OCI-LY1 (cell line): ENCODE data around the gene STK31.

Source experiments
- H2AFZ ChIP-seq: fragments of 200-600 bp; sonication (generic), shearing (Covaris generic); 2 replicates; pipeline ENCODE4 v1.6.0; 2014; ENCODE audit warnings: antibody characterized with exemption, mild to moderate bottlenecking, low read length
- H3F3A ChIP-seq: fragments of 200-600 bp; sonication (generic), shearing (Covaris generic); 2 replicates; pipeline ENCODE4 v1.6.0; 2014; ENCODE audit warnings: mild to moderate bottlenecking, antibody characterized with exemption, low read length, moderate library complexity; ENCODE audit not compliant: insufficient read depth
- H3K27ac ChIP-seq: fragments of 200-600 bp; sonication (generic); 2 replicates; pipeline ENCODE4 v1.5.1; 2014; ENCODE audit warnings: low read length, mixed run types, mild to moderate bottlenecking, low read depth; ENCODE audit not compliant: poor library complexity, severe bottlenecking
- H3K27me3 ChIP-seq: fragments of 200-600 bp; sonication (generic); 2 replicates; pipeline ENCODE4 v1.6.0; 2014; ENCODE audit warnings: antibody characterized with exemption, mild to moderate bottlenecking, low read length, moderate library complexity; ENCODE audit not compliant: insufficient read depth
- H3K36me3 ChIP-seq: fragments of 200-600 bp; sonication (generic); 2 replicates; pipeline ENCODE4 v1.6.1; 2014; ENCODE audit warnings: mild to moderate bottlenecking, antibody characterized with exemption, low read length, moderate library complexity, mixed read lengths; ENCODE audit not compliant: insufficient read depth
- H3K4me1 ChIP-seq: fragments of 200-600 bp; sonication (generic); 2 replicates; pipeline ENCODE4 v1.5.1; 2014; ENCODE audit warnings: mild to moderate bottlenecking, low read length, moderate library complexity; ENCODE audit not compliant: insufficient read depth, severe bottlenecking
- H3K4me2 ChIP-seq: fragments of 200-600 bp; sonication (generic), shearing (Covaris generic); 2 replicates; pipeline ENCODE4 v1.6.1; 2014; ENCODE audit warnings: low read length
- H3K4me3 ChIP-seq: fragments of 200-600 bp; sonication (generic); 2 replicates; pipeline ENCODE4 v1.5.1; 2014; ENCODE audit warnings: low read length, low read depth, mild to moderate bottlenecking, mixed read lengths; ENCODE audit not compliant: poor library complexity, severe bottlenecking
- H3K79me2 ChIP-seq: fragments of 200-600 bp; shearing (Covaris generic); 2 replicates; pipeline ENCODE4 v1.6.1; 2016; ENCODE audit warnings: mixed run types, low read length, mixed read lengths; ENCODE audit not compliant: insufficient read depth
- H3K9ac ChIP-seq: fragments of 200-600 bp; sonication (generic), shearing (Covaris generic); 2 replicates; pipeline ENCODE4 v1.6.1; 2014; ENCODE audit warnings: mild to moderate bottlenecking, low read length, mixed read lengths
- H3K9me2 ChIP-seq: fragments of 200-600 bp; sonication (generic), shearing (Covaris generic); 2 replicates; pipeline ENCODE4 v1.6.1; 2014; ENCODE audit warnings: low read depth, mild to moderate bottlenecking, low read length, mixed read lengths
- H3K9me3 ChIP-seq: fragments of 200-600 bp; shearing (Covaris generic); 2 replicates; pipeline ENCODE4 v1.6.1; 2014; ENCODE audit warnings: low read length, mixed read lengths
- H4K20me1 ChIP-seq: fragments of 200-600 bp; sonication (generic), shearing (Covaris generic); 2 replicates; pipeline ENCODE4 v1.6.0; 2016; ENCODE audit warnings: mild to moderate bottlenecking, low read length; ENCODE audit not compliant: insufficient read depth
- CTCF ChIP-seq: fragments of 200-600 bp; sonication (generic), shearing (Covaris generic); IDR thresholded peaks from 2 replicates; pipeline ENCODE4 v1.5.1; 2017; ENCODE audit warnings: mild to moderate bottlenecking, antibody characterized with exemption, low read length, moderate library complexity, mixed read lengths
- EZH2 ChIP-seq: fragments of 200-600 bp; sonication (generic), shearing (Covaris generic); IDR thresholded peaks from 2 replicates; pipeline ENCODE4 v1.8.0; 2017; ENCODE audit warnings: borderline replicate concordance, mixed run types, mild to moderate bottlenecking, antibody characterized with exemption, low read length, moderate library complexity, mixed read lengths

STK31 gene

GRCh38 chr7:23710000-23710399 is at the start of gene STK31:
STK31 (plus strand) TSS chr7:23710219; CDS start chr7:23710286, 67 bp downstream.
- Histone ChIP-seq H4K20me1 (no peaks in the 10 kb centered on the region), H3K4me2 (no peak within 1 kb of the TSS), H3K79me2 (no peaks in the 10 kb centered on the region), H3K9me2 (no peaks in the 10 kb centered on the region), H3K36me3 (peaks cover 9% of the 10 kb centered on the region), H3K4me3 (no peak within 1 kb of the TSS), H2AFZ (peak within 1 kb of the TSS; percentile 36; the same call in 1 of the 2 replicates), H3F3A (no peaks in the 10 kb centered on the region), H3K27ac (no peak within 1 kb of the TSS), H3K9me3 (peaks cover 5% of the 10 kb centered on the region; the same call in 1 of the 2 replicates), H3K4me1 (no peaks in the 10 kb centered on the region), H3K27me3 (no peaks in the 10 kb centered on the region; the same call in 1 of the 2 replicates), H3K9ac (no peak within 1 kb of the TSS)
- no peak for TF ChIP-seq EZH2
- no peak for TF ChIP-seq CTCF

- H3K9ac ChIP-seq = no peak overlapping the region
- no peaks in the 10 kb centered on the region for H4K20me1 ChIP-seq
- H3K36me3 ChIP-seq = no peaks in the 10 kb centered on the region; the same call in 1 of the 2 replicates
- no peak overlapping the region for H2AFZ ChIP-seq
- 0 out of 2 replicates have a peak, but pooled peaks cover 3% of the 10 kb centered on the region for H3K27me3 ChIP-seq
- no peak for TF ChIP-seq CTCF
- no peak for TF ChIP-seq EZH2
- no peak overlapping the region for H3K27ac ChIP-seq
- H3K4me3 ChIP-seq = no peak overlapping the region
- H3K4me2 ChIP-seq = no peak overlapping the region
- no peaks in the 10 kb centered on the region for H3F3A ChIP-seq
- no peaks in the 10 kb centered on the region for H3K9me2 ChIP-seq
- H3K79me2 ChIP-seq = no peaks in the 10 kb centered on the region
- peaks cover 14% of the 10 kb centered on the region; the same call in 1 of the 2 replicates for H3K9me3 ChIP-seq
- no peaks in the 10 kb centered on the region for H3K4me1 ChIP-seq
Measured at GRCh38 chr7:23661385-23661784, 48.6 kb upstream of the STK31 start.

- Histone ChIP-seq H3K27ac (no peak overlapping the region), H3K9me2 (no peaks in the 10 kb centered on the region), H4K20me1 (no peaks in the 10 kb centered on the region), H3K9ac (no peak overlapping the region), H3K36me3 (no peaks in the 10 kb centered on the region; the same call in 1 of the 2 replicates), H3F3A (no peaks in the 10 kb centered on the region), H3K4me1 (no peaks in the 10 kb centered on the region), H3K79me2 (no peaks in the 10 kb centered on the region), H3K4me2 (no peak overlapping the region), H2AFZ (no peak overlapping the region), H3K27me3 (0 out of 2 replicates have a peak, but pooled peaks cover 3% of the 10 kb centered on the region), H3K4me3 (no peak overlapping the region), H3K9me3 (peaks cover 14% of the 10 kb centered on the region; the same call in 1 of the 2 replicates)
- no peak for TF ChIP-seq CTCF
- no peak for TF ChIP-seq EZH2
Measured at GRCh38 chr7:23662124-23662983, 47.7 kb upstream of the STK31 start.
